SU-DHL-6 (cell line): ENCODE data around the gene PDZK1.

ENCODE experiments used
- H2AFZ ChIP-seq: fragments of 200-600 bp; sonication (generic); 2 replicates; pipeline ENCODE4 v1.6.1; 2014; ENCODE audit warnings: low read depth, mild to moderate bottlenecking, moderate library complexity, mixed read lengths, antibody characterized with exemption, low read length; ENCODE audit not compliant: severe bottlenecking
- H3F3A ChIP-seq: fragments of 200-600 bp; shearing (Covaris generic); 2 replicates; pipeline ENCODE4 v1.6.0; 2016; ENCODE audit warnings: antibody characterized with exemption, mild to moderate bottlenecking; ENCODE audit not compliant: insufficient read depth
- H3K27ac ChIP-seq: fragments of 200-600 bp; sonication (generic); 2 replicates; pipeline ENCODE4 v1.5.1; 2016; ENCODE audit warnings: low read depth, mild to moderate bottlenecking, low read length, moderate library complexity, mixed read lengths
- H3K27me3 ChIP-seq: fragments of 200-600 bp; sonication (generic), shearing (Covaris generic); 2 replicates; pipeline ENCODE4 v1.6.0; 2014; ENCODE audit warnings: mild to moderate bottlenecking, low read length
- H3K36me3 ChIP-seq: fragments of 200-600 bp; sonication (generic); 2 replicates; pipeline ENCODE4 v1.6.1; 2014; ENCODE audit warnings: mild to moderate bottlenecking, low read length, mixed read lengths
- H3K4me2 ChIP-seq: fragments of 300-600, 200-600 bp; shearing (Covaris generic), sonication (generic); 2 replicates; pipeline ENCODE4 v1.6.0; 2014; ENCODE audit warnings: low read length, low read depth, mild to moderate bottlenecking; ENCODE audit not compliant: poor library complexity, severe bottlenecking
- H3K4me3 ChIP-seq: fragments of 200-600 bp; sonication (generic); 2 replicates; pipeline ENCODE4 v1.5.1; 2014; ENCODE audit warnings: antibody characterized with exemption, low read length, mild to moderate bottlenecking, mixed read lengths; ENCODE audit not compliant: insufficient read depth, poor library complexity, severe bottlenecking
- H3K79me2 ChIP-seq: fragments of 200-600 bp; sonication (generic); 2 replicates; pipeline ENCODE4 v1.6.1; 2014; ENCODE audit warnings: mild to moderate bottlenecking, low read length, moderate library complexity; ENCODE audit not compliant: insufficient read depth
- H3K9ac ChIP-seq: fragments of 200-600 bp; sonication (generic); 2 replicates; pipeline ENCODE4 v1.7.0; 2014; ENCODE audit warnings: mild to moderate bottlenecking, low read length
- H3K9me2 ChIP-seq: fragments of 200-600 bp; sonication (generic); replicated peaks from 2 replicates; pipeline ENCODE4 v1.6.1; 2014; ENCODE audit warnings: low read length; ENCODE audit not compliant: insufficient read depth
- H3K9me3 ChIP-seq: fragments of 200-600 bp; sonication (generic); 2 replicates; pipeline ENCODE4 v1.6.1; 2014; ENCODE audit warnings: low read length, mixed read lengths; ENCODE audit not compliant: insufficient read depth
- H4K20me1 ChIP-seq: fragments of 200-600 bp; sonication (generic); 2 replicates; pipeline ENCODE4 v1.6.1; 2014; ENCODE audit warnings: low read depth, mild to moderate bottlenecking, antibody characterized with exemption, low read length, moderate library complexity, mixed read lengths
- CTCF ChIP-seq: fragments of 200-600 bp; sonication (generic); IDR thresholded peaks from one replicate; pipeline ENCODE4 v1.5.1; 2017; ENCODE audit warnings: antibody characterized with exemption, mild to moderate bottlenecking, low read length, moderate library complexity; ENCODE audit not compliant: insufficient read depth, poor library complexity, severe bottlenecking
- EZH2phosphoT487 ChIP-seq: fragments of 200-600 bp; sonication (generic), shearing (Covaris generic); conservative IDR thresholded peaks from 2 replicates; pipeline ENCODE4 v1.6.1; 2018; ENCODE audit warnings: mild to moderate bottlenecking, antibody characterized with exemption, low read length, moderate library complexity, mixed read lengths

Gene PDZK1

GRCh38 chr1:145708063-145708462, 895 bp upstream of the PDZK1 start:
- Histone ChIP-seq H3K36me3 (no peaks in the 10 kb centered on the region), H3K4me3 (no peak overlapping the region), H3K79me2 (no peaks in the 10 kb centered on the region), H3K4me2 (no peak overlapping the region), H3K27ac (no peak overlapping the region), H3K9me2 (no peaks in the 10 kb centered on the region), H4K20me1 (no peaks in the 10 kb centered on the region), H3K27me3 (no peaks in the 10 kb centered on the region), H3K9ac (no peak overlapping the region), H2AFZ (no peak overlapping the region), H3F3A (no peaks in the 10 kb centered on the region), H3K9me3 (no peaks in the 10 kb centered on the region)
- TF ChIP-seq EZH2phosphoT487 (no peak), CTCF (no peak)

GRCh38 chr1:145706086-145706664, 993 bp downstream of the PDZK1 start:
- Histone ChIP-seq H2AFZ (no peak overlapping the region), H3K79me2 (no peaks in the 10 kb centered on the region), H3K4me3 (no peak overlapping the region), H4K20me1 (no peaks in the 10 kb centered on the region), H3K9me3 (no peaks in the 10 kb centered on the region), H3F3A (no peaks in the 10 kb centered on the region), H3K4me2 (no peak overlapping the region), H3K36me3 (no peaks in the 10 kb centered on the region), H3K27ac (no peak overlapping the region), H3K27me3 (no peaks in the 10 kb centered on the region), H3K9me2 (no peaks in the 10 kb centered on the region), H3K9ac (no peak overlapping the region)
- TF ChIP-seq EZH2phosphoT487 (no peak), CTCF (no peak)

GRCh38 chr1:145705622-145706021, 1.5 kb downstream of the PDZK1 start:
- Histone ChIP-seq H3K36me3 (no peaks in the 10 kb centered on the region), H3K27ac (no peak overlapping the region), H3K9me2 (no peaks in the 10 kb centered on the region), H3K9ac (no peak overlapping the region), H3K4me2 (no peak overlapping the region), H3K79me2 (no peaks in the 10 kb centered on the region), H3K9me3 (no peaks in the 10 kb centered on the region), H4K20me1 (no peaks in the 10 kb centered on the region), H2AFZ (no peak overlapping the region), H3K27me3 (no peaks in the 10 kb centered on the region), H3K4me3 (no peak overlapping the region), H3F3A (no peaks in the 10 kb centered on the region)
- TF ChIP-seq CTCF = no peak
- no peak for TF ChIP-seq EZH2phosphoT487
